Mucosa of rectum (tissue), 2 donors: Measurements from ENCODE around the gene UBAP1.
"Not testable (repeated sequence)": the region's sequence is repeated elsewhere in the genome, so short reads cannot be mapped to it uniquely, and the experiment has no call there.

Experiments
- H3K27ac ChIP-seq, 2 donors: one replicate each; pipeline ENCODE4 v1.7.0; 2013; ENCODE audit warnings: inconsistent platforms in 2 of 2, low read depth in 2 of 2, low read length in 2 of 2
- H3K27me3 ChIP-seq, 2 donors: one replicate each; pipeline ENCODE4 v1.7.0; 2013; ENCODE audit warnings: low read length in 2 of 2; ENCODE audit not compliant: control insufficient read depth in 2 of 2, insufficient read depth in 2 of 2
- H3K36me3 ChIP-seq, 2 donors: one replicate each; pipeline ENCODE4 v1.7.0; 2013; ENCODE audit warnings: low read length in 2 of 2; ENCODE audit not compliant: control insufficient read depth in 2 of 2, insufficient read depth in 2 of 2
- H3K4me1 ChIP-seq, 2 donors: one replicate each; pipeline ENCODE4 v1.7.0; 2013; ENCODE audit warnings: low read length in 2 of 2, mild to moderate bottlenecking in 1 of 2; ENCODE audit not compliant: control insufficient read depth in 2 of 2, insufficient read depth in 2 of 2
- H3K4me3 ChIP-seq, 2 donors: one replicate each; pipeline ENCODE4 v1.7.0; 2013; ENCODE audit warnings: low read length in 2 of 2
- H3K9ac ChIP-seq, 2 donors: one replicate each; pipeline ENCODE4 v1.7.0; 2013; ENCODE audit warnings: low read length in 2 of 2, low read depth in 1 of 2, mild to moderate bottlenecking in 1 of 2
- H3K9me3 ChIP-seq, 2 donors: one replicate each; pipeline ENCODE4 v1.7.0; 2013; ENCODE audit warnings: low read length in 2 of 2; ENCODE audit not compliant: control insufficient read depth in 2 of 2
- donor health status: healthy.
- donor health status: Normal muscosa, but diverticular disease.

UBAP1 gene

DNA sequence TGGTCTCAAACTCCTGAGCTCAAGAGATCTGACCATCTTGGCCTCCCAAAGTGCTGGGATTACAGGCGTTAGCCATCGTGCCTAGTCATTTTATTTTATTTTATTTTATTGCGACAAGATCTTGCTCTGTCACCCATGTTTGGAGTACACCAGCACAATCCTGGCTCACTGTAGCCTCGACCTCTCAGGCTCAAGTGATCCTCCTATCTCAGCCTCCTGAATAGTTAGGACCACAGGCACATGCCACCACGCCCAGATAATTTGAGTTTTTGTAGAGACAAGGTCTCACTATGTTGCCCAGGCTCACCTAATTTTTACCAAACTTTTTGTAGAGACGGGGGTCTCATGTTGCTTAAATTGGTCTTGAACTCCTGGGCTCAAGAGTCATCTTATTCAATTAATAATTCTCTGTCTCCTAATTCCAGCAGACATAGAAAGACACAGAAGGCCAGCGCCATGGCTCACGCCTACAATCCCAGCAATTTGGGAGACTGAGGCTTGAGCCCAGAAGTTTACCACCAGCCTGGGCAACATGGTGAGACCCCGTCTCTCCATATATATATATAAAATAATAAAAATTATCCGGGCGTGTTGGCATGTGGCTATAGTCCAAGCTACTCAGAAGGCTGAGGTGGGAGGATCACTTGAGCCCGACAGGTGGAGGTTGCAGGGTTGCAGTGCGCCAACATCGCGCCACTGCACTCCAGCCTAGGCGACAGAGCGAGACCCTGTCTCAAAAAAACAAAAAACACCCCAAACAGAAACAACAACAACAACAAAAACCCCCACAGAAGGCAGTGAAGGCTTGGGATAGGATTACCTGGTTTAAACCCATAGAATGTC is 1.0 kb upstream of the UBAP1 start:
- no peaks in the 10 kb centered on the region for H3K27me3 ChIP-seq
- H3K4me3 ChIP-seq: peak overlapping the region; percentile 97 to 99
- peaks cover 3 to 4% of the 10 kb centered on the region in 2 donors for H3K4me1 ChIP-seq
- H3K27ac ChIP-seq: peak overlapping the region; percentile 92 to 93
- peak overlapping the region; percentile 83 to 98 for H3K9ac ChIP-seq
- H3K9me3 ChIP-seq: no peaks in the 10 kb centered on the region
- H3K36me3 ChIP-seq: no peaks in the 10 kb centered on the region

GRCh38 chr9:34179213-34180136 is 632 bp downstream of the UBAP1 start:
- Histone ChIP-seq H3K27me3 (no peaks in the 10 kb centered on the region), H3K36me3 (no peaks in the 10 kb centered on the region), H3K9me3 (no peaks in the 10 kb centered on the region), H3K4me1 (peaks cover 3 to 4% of the 10 kb centered on the region in 2 donors), H3K27ac (peak overlapping the region; percentile 92 to 93), H3K4me3 (peak overlapping the region; percentile 97 to 99), H3K9ac (peak overlapping the region; percentile 83 to 98)

DNA sequence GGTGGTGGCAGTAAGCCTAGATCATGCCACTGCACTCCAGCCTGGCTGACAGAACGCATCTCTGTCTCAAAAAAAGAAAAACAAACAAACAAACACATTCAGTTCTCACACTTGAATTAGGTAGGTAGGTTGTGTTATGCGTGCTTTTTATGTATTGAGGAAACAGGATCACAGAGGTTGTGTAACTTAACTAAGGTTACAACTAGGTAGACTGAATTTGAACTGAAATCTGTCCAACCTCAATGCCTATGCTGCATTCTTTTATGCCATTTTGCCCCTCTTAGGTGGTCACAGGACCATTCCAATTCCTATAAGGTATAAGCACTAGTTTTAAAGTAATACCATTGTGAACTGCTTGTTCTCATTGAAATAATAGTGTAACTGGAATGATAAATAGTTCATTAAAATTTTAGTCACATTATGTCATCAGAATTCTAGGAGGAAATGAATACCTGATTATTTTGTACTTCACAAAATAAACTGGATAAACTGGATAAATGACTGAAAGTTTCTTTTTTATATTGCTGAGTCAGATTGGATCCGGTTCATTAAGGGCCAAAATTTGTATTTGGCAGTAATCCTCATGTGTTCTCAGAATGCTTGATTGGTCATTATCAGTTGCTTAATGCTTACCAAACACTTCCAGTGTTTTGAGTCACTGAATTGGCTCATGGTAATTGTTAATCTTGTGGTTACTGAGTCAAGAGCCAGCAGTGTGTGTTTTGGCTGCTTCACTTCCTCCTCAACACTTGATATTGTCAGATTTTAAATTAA is 7.1 kb downstream of the UBAP1 start:
- H3K9ac ChIP-seq: no peak overlapping the region
- peaks cover 5 to 7% of the 10 kb centered on the region in 2 donors for H3K4me1 ChIP-seq
- peak overlapping the region in 1 of 2 donors; percentile 9 for H3K27ac ChIP-seq
- H3K36me3 ChIP-seq: peaks cover 0 to 3% of the 10 kb centered on the region in 2 donors
- H3K27me3 ChIP-seq: no peaks in the 10 kb centered on the region
- no peak overlapping the region for H3K4me3 ChIP-seq
- no peaks in the 10 kb centered on the region for H3K9me3 ChIP-seq

- Histone ChIP-seq H3K27ac (no peak overlapping the region), H3K9me3 (no peaks in the 10 kb centered on the region), H3K4me1 (peaks cover 5 to 7% of the 10 kb centered on the region in 2 donors), H3K27me3 (no peaks in the 10 kb centered on the region), H3K9ac (no peak overlapping the region), H3K36me3 (peaks cover 0 to 3% of the 10 kb centered on the region in 2 donors), H3K4me3 (no peak overlapping the region)
Observed at GRCh38 chr9:34187891-34188240, 9.0 kb downstream of the UBAP1 start.

- no peak overlapping the region for H3K9ac ChIP-seq
- H3K4me1 ChIP-seq: peaks cover 2 to 4% of the 10 kb centered on the region in 2 donors
- no peaks in the 10 kb centered on the region for H3K9me3 ChIP-seq
- no peak overlapping the region for H3K27ac ChIP-seq
- H3K27me3 ChIP-seq: no peaks in the 10 kb centered on the region
- H3K36me3 ChIP-seq: no peaks in the 10 kb centered on the region
- no peak overlapping the region for H3K4me3 ChIP-seq
Observed at GRCh38 chr9:34190996-34191892, 12.4 kb downstream of the UBAP1 start.

DNA sequence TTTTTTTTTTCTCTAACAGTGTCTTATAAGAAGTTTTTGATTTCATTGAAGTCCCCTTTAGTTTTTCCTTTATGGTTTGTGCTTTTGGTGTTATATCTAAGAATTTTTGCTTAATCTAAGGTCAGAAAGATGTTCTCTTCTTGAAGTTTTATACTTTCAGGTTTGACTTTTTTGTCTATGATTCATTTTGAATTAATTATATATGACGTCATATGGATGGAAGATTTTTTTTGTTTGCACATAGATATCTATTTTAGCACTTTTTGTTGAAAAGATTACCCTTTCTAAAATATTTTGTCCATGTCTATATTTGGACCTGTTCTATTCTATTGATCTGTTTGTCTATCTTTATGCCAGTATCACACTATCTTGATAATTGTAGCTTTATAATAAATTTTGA is 16.3 kb downstream of the UBAP1 start:
- Histone ChIP-seq H3K36me3 (peaks cover 0 to 3% of the 10 kb centered on the region in 2 donors), H3K4me1 (no peaks in the 10 kb centered on the region), H3K9ac (no peak overlapping the region)

GRCh38 chr9:34197286-34197685 is 18.4 kb downstream of the UBAP1 start:
- not testable (repeated sequence) for H3K27me3 ChIP-seq, H3K9ac ChIP-seq, H3K4me3 ChIP-seq, H3K27ac ChIP-seq, H3K4me1 ChIP-seq, H3K9me3 ChIP-seq
- H3K36me3 ChIP-seq: peaks cover 4 to 11% of the 10 kb centered on the region in 2 donors

More for the DNA sequence above, 16.3 kb downstream of the UBAP1 start:
- no peaks in the 10 kb centered on the region for H3K27me3 ChIP-seq
- H3K9me3 ChIP-seq: no peaks in the 10 kb centered on the region
- H3K27ac ChIP-seq: no peak overlapping the region
- H3K4me3 ChIP-seq: no peak overlapping the region

DNA sequence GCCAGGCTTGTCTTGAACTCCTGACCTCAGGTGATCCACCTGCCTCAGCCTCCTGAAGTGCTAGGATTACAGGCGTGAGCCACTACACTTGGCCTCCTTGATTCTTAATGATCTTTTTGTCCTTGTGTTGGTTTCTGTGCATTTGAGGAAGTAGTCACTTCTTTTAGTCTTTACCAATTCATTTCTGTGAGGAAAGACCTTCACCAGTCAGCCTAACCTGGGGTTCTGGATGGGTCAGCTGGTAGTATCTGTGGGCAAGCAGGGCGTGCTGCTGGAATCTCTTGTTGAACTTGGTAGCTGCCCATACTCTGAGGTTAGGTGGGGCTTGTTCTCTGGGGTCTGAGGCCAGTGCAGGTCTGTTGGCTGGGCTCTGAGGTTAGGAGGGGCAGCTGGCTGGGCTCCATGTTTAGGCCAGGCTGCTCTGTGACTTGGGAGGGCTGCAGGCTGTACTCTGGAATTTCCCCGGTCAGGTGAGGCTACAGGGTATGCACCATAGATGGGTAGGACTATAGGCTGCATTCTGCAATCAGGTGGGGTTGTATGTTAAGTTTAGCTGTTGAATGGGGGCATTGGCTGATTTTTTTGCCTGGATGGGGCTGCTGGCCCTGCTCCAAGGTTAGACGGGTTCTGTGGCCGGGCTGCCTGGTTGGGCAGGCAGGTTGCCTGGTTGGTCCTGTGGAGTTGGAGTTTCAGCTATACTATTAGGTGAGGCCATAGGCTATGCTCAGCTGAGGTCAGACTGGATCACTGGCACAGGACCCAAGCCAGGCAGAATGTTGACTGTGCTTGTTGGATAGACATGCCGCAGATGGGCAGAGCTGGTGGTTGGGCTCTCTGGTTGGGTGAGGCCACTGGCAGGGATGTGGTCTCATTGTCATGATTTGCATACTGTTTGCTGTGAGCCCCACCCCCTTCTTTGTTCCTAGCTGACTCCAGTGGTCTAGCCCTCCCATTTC is 19.2 kb downstream of the UBAP1 start:
- no peaks in the 10 kb centered on the region for H3K27me3 ChIP-seq
- H3K4me1 ChIP-seq: no peaks in the 10 kb centered on the region
- no peak overlapping the region for H3K27ac ChIP-seq
- no peaks in the 10 kb centered on the region for H3K9me3 ChIP-seq
- no peak overlapping the region for H3K4me3 ChIP-seq
- peaks cover 4 to 11% of the 10 kb centered on the region in 2 donors for H3K36me3 ChIP-seq
- no peak overlapping the region for H3K9ac ChIP-seq
